ENCODE results near the gene SLC25A28.

The SLC25A28 gene

GRCh38 chr10:99595236-99595635 is 25.0 kb downstream of the SLC25A28 start:
- TF ChIP-seq, protein P1, sequence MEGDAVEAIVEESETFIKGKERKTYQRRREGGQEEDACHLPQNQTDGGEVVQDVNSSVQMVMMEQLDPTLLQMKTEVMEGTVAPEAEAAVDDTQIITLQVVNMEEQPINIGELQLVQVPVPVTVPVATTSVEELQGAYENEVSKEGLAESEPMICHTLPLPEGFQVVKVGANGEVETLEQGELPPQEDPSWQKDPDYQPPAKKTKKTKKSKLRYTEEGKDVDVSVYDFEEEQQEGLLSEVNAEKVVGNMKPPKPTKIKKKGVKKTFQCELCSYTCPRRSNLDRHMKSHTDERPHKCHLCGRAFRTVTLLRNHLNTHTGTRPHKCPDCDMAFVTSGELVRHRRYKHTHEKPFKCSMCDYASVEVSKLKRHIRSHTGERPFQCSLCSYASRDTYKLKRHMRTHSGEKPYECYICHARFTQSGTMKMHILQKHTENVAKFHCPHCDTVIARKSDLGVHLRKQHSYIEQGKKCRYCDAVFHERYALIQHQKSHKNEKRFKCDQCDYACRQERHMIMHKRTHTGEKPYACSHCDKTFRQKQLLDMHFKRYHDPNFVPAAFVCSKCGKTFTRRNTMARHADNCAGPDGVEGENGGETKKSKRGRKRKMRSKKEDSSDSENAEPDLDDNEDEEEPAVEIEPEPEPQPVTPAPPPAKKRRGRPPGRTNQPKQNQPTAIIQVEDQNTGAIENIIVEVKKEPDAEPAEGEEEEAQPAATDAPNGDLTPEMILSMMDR (IDR thresholded peaks at IDR 0.05; ENCODE audit: control insufficient read depth, insufficient read depth, low read depth, low read length, missing control alignments) = no peak
- no peak for DNase-seq (ENCODE audit: low read depth)
- H3K4me3 ChIP-seq (ENCODE audit: control insufficient read depth, low read depth, low read length) = no peak overlapping the region

DNA sequence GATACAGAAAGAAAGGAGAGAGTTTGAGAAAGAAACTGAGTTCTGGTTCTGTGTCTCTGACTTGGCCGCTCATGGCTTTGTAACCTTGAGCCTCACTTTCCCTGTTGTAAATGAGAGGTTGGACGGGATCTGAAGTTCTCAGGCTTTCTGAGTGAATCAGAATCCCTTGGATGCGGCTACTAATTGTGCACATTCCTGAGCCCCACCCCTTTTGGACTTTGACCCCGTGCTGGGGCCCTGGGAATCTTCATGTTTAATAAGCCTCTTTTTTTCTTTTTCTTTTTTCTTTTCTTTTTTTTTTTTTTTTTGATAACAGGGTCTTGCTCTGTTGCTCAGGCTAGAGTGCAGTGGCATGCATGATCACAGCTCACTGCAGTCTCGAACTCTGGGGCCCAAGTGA is 26.9 kb downstream of the SLC25A28 start:
- no peak for DNase-seq (ENCODE audit: low read depth)
- TF ChIP-seq, protein P1 (IDR thresholded peaks at IDR 0.05; ENCODE audit: control insufficient read depth, insufficient read depth, low read depth, low read length, missing control alignments) = no peak
- no peak overlapping the region for H3K4me3 ChIP-seq (ENCODE audit: control insufficient read depth, low read depth, low read length)

GRCh38 chr10:99590799-99591198 is 29.4 kb downstream of the SLC25A28 start:
- TF ChIP-seq, protein P1 (IDR thresholded peaks at IDR 0.05; ENCODE audit: control insufficient read depth, insufficient read depth, low read depth, low read length, missing control alignments) = no peak
- no peak for DNase-seq (ENCODE audit: low read depth)
- H3K4me3 ChIP-seq (ENCODE audit: control insufficient read depth, low read depth, low read length) = no peak overlapping the region

GRCh38 chr10:99583687-99584086 is 36.6 kb downstream of the SLC25A28 start:
- DNase-seq (ENCODE audit: low read depth) = no peak
- H3K4me3 ChIP-seq (ENCODE audit: control insufficient read depth, low read depth, low read length) = no peak overlapping the region
- TF ChIP-seq, protein P1 (IDR thresholded peaks at IDR 0.05; ENCODE audit: control insufficient read depth, insufficient read depth, low read depth, low read length, missing control alignments) = no peak

- DNase-seq (ENCODE audit: low read depth) = no peak
- TF ChIP-seq, protein P1 (IDR thresholded peaks at IDR 0.05; ENCODE audit: control insufficient read depth, insufficient read depth, low read depth, low read length, missing control alignments) = no peak
- no peak overlapping the region for H3K4me3 ChIP-seq (ENCODE audit: control insufficient read depth, low read depth, low read length)
Observed at GRCh38 chr10:99582255-99582770, 37.9 kb downstream of the SLC25A28 start.

GRCh38 chr10:99579971-99580370 is 40.3 kb downstream of the SLC25A28 start:
- TF ChIP-seq, protein P1 (IDR thresholded peaks at IDR 0.05; ENCODE audit: control insufficient read depth, insufficient read depth, low read depth, low read length, missing control alignments) = no peak
- no peak for DNase-seq (ENCODE audit: low read depth)
- no peak overlapping the region for H3K4me3 ChIP-seq (ENCODE audit: control insufficient read depth, low read depth, low read length)

GRCh38 chr10:99573790-99574189 is 46.4 kb downstream of the SLC25A28 start:
- TF ChIP-seq, protein P1 (IDR thresholded peaks at IDR 0.05; ENCODE audit: control insufficient read depth, insufficient read depth, low read depth, low read length, missing control alignments) = no peak
- no peak overlapping the region for H3K4me3 ChIP-seq (ENCODE audit: control insufficient read depth, low read depth, low read length)
- DNase-seq (ENCODE audit: low read depth) = no peak
